AG04449 (cell line): ENCODE measurements around the gene C2orf76.

ENCODE experiments used
- CTCF ChIA-PET: fragments of 350-600 bp; formaldehyde crosslinking; extraction: SDS; loops from one replicate; lab custom pipeline; 2021; ENCODE audit warnings: antibody characterized with exemption; lab: Yijun Ruan, JAX
- POLR2A ChIA-PET: fragments of 400-600, 350-600 bp; formaldehyde crosslinking; extraction: SDS; loops from one replicate; lab custom pipeline; 2020; ENCODE audit warnings: antibody characterized with exemption, inconsistent platforms; lab: Yijun Ruan, JAX
- DNase-seq: peaks from one replicate; pipeline ENCODE4 v3.0.0-alpha.2; 2010; ENCODE audit warnings: low read depth, low spot score
- H3K4me3 ChIP-seq: 2 replicates; pipeline ENCODE4 v1.5.1; 2011; ENCODE audit warnings: low read depth, mild to moderate bottlenecking, control low read depth, low read length
- TF ChIP-seq, protein P1 (sequence below): IDR thresholded peaks from one replicate; pipeline ENCODE4 v1.5.1; 2011; ENCODE audit warnings: mild to moderate bottlenecking, moderate library complexity, low read length, control low read depth, inconsistent platforms; ENCODE audit not compliant: insufficient read depth; ENCODE audit errors: missing control alignments

C2orf76 gene

DNA sequence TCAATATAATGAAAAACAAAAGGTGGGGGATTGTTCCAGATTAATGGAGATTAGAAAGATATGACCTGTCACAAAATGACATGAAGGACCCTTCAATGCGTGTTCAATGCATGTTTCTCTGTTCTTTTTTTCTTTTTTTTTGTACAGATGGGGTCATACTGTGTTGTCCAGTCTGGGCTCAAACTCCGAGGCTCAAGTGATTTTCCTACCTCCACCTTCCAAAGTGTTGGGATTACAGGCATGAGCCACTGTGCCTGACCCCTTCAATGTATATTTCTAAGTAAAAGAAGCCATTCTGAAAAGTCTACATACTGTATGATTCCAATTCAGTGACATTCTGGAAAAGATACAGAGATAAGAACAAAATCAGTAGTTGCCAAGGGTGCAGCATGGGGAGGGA, 32.8 kb downstream of the C2orf76 start:
- no peak overlapping the region for H3K4me3 ChIP-seq
- no peak for DNase-seq
- ChIA-PET POLR2A (no interaction called here), CTCF (no interaction called here)
- TF ChIP-seq, protein P1, sequence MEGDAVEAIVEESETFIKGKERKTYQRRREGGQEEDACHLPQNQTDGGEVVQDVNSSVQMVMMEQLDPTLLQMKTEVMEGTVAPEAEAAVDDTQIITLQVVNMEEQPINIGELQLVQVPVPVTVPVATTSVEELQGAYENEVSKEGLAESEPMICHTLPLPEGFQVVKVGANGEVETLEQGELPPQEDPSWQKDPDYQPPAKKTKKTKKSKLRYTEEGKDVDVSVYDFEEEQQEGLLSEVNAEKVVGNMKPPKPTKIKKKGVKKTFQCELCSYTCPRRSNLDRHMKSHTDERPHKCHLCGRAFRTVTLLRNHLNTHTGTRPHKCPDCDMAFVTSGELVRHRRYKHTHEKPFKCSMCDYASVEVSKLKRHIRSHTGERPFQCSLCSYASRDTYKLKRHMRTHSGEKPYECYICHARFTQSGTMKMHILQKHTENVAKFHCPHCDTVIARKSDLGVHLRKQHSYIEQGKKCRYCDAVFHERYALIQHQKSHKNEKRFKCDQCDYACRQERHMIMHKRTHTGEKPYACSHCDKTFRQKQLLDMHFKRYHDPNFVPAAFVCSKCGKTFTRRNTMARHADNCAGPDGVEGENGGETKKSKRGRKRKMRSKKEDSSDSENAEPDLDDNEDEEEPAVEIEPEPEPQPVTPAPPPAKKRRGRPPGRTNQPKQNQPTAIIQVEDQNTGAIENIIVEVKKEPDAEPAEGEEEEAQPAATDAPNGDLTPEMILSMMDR, result no peak

DNA sequence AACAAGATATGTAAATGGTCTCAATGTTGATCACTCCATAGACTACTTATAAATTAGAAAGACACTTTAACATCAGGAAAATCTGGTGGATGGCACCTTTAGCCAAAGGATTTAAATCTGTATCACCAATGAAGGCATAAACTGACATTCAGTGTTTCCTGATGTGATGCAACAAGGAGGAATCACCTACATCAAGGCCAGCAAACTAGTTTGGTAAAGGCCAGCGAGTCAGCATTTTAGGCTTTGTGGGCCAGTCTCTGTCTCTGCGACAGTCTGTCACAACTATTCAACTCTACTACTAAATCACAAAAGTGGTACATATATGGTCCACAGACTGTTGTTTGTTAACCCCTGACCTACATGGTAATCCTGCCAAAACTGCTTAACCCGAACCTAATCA, 33.3 kb downstream of the C2orf76 start:
- ChIA-PET CTCF (no interaction called here), POLR2A (no interaction called here)
- TF ChIP-seq, protein P1, result no peak
- H3K4me3 ChIP-seq, result no peak overlapping the region
- DNase-seq, result no peak

DNA sequence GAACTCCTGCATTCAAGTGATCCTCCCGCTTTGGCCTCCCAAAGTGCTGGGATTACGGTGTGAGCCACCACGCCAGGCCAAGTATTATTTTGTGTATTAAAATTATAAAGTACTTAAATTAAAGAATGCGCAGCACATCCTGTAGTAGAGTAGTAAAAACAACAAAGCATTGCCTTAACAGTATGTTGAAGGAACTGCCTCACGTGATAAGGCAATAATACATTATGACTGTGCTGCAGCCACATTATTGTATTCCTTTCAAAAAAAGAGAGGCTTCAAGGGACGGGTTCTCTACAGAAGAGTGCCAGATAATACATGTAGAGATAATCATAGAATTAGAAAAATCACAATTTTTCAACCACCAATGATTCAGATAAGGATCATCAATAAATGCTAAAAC, 33.7 kb downstream of the C2orf76 start:
- no peak overlapping the region for H3K4me3 ChIP-seq
- DNase-seq, result no peak
- TF ChIP-seq, protein P1, result no peak
- POLR2A ChIA-PET, result no interaction called here
- CTCF ChIA-PET, result no interaction called here

DNA sequence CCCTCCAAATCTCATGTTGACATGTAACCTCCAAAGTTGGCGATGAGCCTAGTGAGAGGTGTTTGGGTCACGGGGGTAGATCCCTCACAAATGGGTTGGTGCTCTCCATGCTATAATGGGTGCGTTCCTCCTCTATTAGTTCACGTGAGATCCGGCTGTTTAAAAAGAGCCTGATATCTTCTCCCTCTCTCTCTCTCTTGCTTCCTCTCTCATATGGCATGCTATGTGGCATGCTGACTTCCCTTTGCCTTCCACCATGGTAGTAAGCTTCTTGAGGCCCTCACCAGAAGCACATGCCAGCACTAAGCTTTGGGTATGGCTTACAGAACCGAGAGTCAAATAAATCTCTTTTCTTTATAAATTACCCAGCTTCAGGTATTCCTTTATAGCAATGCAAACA, 39.2 kb downstream of the C2orf76 start:
- H3K4me3 ChIP-seq, result no peak overlapping the region
- TF ChIP-seq, protein P1, result no peak
- POLR2A ChIA-PET, result no interaction called here
- CTCF ChIA-PET, result no interaction called here
- no peak for DNase-seq

DNA sequence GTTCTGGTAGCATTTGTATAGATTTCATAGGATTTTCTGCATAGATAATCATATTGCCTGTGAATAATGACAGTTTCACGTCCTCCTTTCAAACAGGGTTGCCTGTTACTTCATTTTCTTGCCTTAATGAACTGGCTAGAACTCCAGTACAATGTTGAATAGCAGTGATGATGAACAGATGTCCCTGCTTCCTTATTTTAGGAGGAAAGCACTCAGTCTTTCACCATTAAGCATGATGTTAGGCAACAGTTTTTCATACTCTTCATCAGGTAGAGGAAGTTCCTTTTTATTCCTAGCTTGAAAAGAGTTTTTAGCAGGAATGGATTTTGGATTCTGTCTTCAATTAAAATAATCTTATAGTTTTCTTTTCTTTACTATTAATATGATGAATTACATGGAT, 39.7 kb downstream of the C2orf76 start:
- POLR2A ChIA-PET, result no interaction called here
- CTCF ChIA-PET, result no interaction called here

DNA sequence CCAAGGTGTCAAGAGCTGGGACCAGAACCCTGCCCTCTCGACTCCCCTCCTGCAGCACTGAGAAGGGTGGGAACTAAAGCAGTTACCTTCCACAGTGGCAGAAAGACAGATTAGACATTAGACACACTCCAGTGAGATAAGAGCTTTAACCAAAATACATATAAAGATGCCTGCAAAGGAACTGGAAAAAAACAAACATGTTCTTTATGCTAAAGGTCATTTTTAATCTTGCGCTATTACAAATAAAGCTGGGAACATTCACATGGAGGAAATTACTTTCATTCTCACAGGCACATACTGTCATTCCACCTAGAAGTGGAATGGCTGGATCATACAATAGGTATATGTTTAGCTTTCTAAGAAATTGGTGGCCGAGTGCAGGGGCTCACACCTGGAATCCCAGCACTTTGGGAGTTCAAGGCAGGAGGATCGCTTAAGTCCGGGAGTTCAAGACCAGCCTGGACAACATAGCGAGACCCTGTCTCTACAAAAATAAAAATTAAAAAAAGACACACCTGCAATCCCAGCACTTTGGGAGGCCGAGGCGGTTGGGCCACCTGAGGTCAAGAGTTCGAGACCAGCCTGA, 41.9 kb downstream of the C2orf76 start:
- POLR2A ChIA-PET, result no interaction called here
- no peak overlapping the region for H3K4me3 ChIP-seq
- TF ChIP-seq, protein P1, result no peak
- CTCF ChIA-PET, result no interaction called here
- DNase-seq, result no peak

More for the DNA sequence above, 39.7 kb downstream of the C2orf76 start:
- no peak overlapping the region for H3K4me3 ChIP-seq
- TF ChIP-seq, protein P1, result no peak
- no peak for DNase-seq
